T follicular helper cell (primary cell): ENCODE data around the gene GSE1.

Experiments used
- DNase-seq: peaks from one replicate; pipeline ENCODE4 v3.0.0-alpha.2; 2020; ENCODE audit warnings: low read depth

Gene GSE1

GRCh38 chr16:85631802-85632393 is 18.8 kb downstream of the GSE1 start:
- no peak for DNase-seq

GRCh38 chr16:85632709-85633437 is 19.8 kb downstream of the GSE1 start:
- DNase-seq = no peak

- DNase-seq = no peak
Measured at GRCh38 chr16:85633438-85633743, 20.3 kb downstream of the GSE1 start.

- DNase-seq = no peak
Measured at GRCh38 chr16:85633888-85634287, 20.8 kb downstream of the GSE1 start.

GRCh38 chr16:85634747-85635544 is 21.8 kb downstream of the GSE1 start:
- DNase-seq = no peak

GRCh38 chr16:85635545-85636140 is 22.5 kb downstream of the GSE1 start:
- no peak for DNase-seq

- DNase-seq = no peak
Measured at GRCh38 chr16:85636234-85636812, 23.2 kb downstream of the GSE1 start.

GRCh38 chr16:85637061-85637807 is 24.1 kb downstream of the GSE1 start:
- no peak for DNase-seq

GRCh38 chr16:85637808-85638647 is 24.9 kb downstream of the GSE1 start:
- no peak for DNase-seq

- DNase-seq = no peak
Measured at GRCh38 chr16:85638695-85639409, 25.7 kb downstream of the GSE1 start.

GRCh38 chr16:85639529-85640253 is 26.6 kb downstream of the GSE1 start:
- no peak for DNase-seq

GRCh38 chr16:85640254-85640558 is 27.1 kb downstream of the GSE1 start:
- no peak for DNase-seq

- no peak for DNase-seq
Measured at GRCh38 chr16:85640585-85640984, 27.5 kb downstream of the GSE1 start.

- no peak for DNase-seq
Measured at GRCh38 chr16:85641305-85641704, 28.2 kb downstream of the GSE1 start.

- DNase-seq = no peak
Measured at GRCh38 chr16:85641776-85642176, 28.7 kb downstream of the GSE1 start.

GRCh38 chr16:85642762-85643358 is 29.7 kb downstream of the GSE1 start:
- DNase-seq = no peak

- no peak for DNase-seq
Measured at GRCh38 chr16:85643631-85644030, 30.5 kb downstream of the GSE1 start.

GRCh38 chr16:85644093-85644712 is 31.1 kb downstream of the GSE1 start:
- no peak for DNase-seq
